Astrocyte of the spinal cord (primary cell): ENCODE measurements around the gene CENPT.
A peak's percentile ranks its signal among the peaks of the same experiment; 100 is the strongest.

Experiments
- DNase-seq: peaks from one replicate; pipeline ENCODE4 v3.0.0; 2011; ENCODE audit warnings: low read depth, low spot score
- H3K4me3 ChIP-seq: 2 replicates; pipeline ENCODE4 v1.5.1; 2011; ENCODE audit warnings: low read depth, mild to moderate bottlenecking, low read length, moderate library complexity
- in situ Hi-C: cut with HindIII; loops from 2 replicates; pipeline ENCODE4 v1.10.0; 2017; ENCODE audit warnings: low sequenced_read_pairs
- TF ChIP-seq, protein P1 (sequence below): IDR thresholded peaks from 2 replicates; pipeline ENCODE4 v1.5.1; 2012; ENCODE audit warnings: low read depth, mild to moderate bottlenecking, low read length, inconsistent platforms

CENPT gene

DNA sequence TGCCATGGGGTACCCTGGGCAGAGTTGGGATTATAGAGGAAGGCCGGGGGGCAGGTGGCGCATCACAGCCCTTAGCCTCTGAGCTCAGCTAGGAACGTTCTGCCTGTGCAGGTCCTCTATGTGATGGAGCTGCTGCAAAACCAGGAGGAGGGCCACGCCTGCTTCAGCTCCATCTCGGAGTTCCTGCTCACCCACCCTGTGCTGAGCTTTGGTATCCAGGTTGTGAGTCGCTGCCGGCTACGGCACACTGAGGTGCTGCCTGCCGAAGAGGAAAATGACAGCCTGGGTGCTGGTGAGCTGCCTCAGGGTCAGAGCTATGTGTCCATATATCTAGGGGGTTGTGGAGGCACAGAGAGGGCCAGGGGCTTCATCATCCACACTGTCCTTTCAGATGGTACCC, 31.4 kb upstream of the CENPT start:
- in situ Hi-C loops, result no loop called here
- TF ChIP-seq, protein P1, sequence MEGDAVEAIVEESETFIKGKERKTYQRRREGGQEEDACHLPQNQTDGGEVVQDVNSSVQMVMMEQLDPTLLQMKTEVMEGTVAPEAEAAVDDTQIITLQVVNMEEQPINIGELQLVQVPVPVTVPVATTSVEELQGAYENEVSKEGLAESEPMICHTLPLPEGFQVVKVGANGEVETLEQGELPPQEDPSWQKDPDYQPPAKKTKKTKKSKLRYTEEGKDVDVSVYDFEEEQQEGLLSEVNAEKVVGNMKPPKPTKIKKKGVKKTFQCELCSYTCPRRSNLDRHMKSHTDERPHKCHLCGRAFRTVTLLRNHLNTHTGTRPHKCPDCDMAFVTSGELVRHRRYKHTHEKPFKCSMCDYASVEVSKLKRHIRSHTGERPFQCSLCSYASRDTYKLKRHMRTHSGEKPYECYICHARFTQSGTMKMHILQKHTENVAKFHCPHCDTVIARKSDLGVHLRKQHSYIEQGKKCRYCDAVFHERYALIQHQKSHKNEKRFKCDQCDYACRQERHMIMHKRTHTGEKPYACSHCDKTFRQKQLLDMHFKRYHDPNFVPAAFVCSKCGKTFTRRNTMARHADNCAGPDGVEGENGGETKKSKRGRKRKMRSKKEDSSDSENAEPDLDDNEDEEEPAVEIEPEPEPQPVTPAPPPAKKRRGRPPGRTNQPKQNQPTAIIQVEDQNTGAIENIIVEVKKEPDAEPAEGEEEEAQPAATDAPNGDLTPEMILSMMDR, result no peak
- no peak overlapping the region for H3K4me3 ChIP-seq
- DNase-seq, result no peak

DNA sequence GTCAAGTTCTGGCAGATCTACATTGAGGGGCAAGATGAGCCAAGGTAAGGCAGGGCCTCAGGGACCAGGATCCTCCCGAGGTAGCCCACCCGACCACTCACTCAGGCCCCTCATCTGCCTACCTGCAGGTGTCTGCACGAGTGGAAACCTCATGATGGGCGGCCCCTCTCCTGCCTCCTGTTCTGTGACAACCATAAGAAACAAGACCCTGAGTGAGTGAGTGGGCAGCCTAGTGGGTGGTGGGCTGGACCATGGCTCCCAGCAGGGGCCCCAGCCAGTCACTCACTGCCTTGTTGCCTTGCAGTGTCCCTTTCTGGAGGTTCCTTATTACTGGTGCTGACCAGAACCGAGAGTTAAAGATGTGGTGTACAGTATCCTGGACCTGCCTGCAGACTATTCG, 30.7 kb upstream of the CENPT start:
- H3K4me3 ChIP-seq, result no peak overlapping the region
- in situ Hi-C loops, result no loop called here
- no peak for DNase-seq
- TF ChIP-seq, protein P1, result no peak

GRCh38 chr16:67877064-67877463, 29.6 kb upstream of the CENPT start:
- TF ChIP-seq, protein P1, result no peak
- no peak overlapping the region for H3K4me3 ChIP-seq
- in situ Hi-C loops, result no loop called here
- no peak for DNase-seq

DNA sequence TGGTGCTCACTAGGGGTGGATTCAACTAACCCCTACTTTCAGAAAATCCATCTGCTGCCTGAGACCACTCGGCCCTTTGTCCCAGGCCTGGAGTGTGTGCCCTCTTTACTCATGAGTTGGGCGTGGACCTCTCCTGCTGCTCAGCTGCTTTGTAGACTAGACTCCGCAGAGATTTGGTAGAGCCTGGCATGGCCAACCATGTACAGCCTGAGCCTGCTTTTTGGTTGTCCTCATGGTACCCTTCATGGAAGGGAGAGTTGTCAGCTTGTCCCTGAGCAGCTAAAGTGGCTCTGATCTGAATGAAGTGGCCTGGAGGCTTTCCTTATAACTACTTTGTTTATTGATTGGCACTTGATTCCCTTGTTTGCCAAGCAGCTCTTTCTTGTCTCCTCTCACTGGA, 26.9 kb upstream of the CENPT start:
- DNase-seq, result no peak
- H3K4me3 ChIP-seq, result peak overlapping the region; percentile 93
- TF ChIP-seq, protein P1, result no peak
- in situ Hi-C loops, result no loop called here

GRCh38 chr16:67873435-67874370, 26.2 kb upstream of the CENPT start:
- DNase-seq, result no peak
- H3K4me3 ChIP-seq, result peak overlapping the region; percentile 93
- in situ Hi-C loops, result no loop called here
- TF ChIP-seq, protein P1, result no peak

- peak within 1 kb of the TSS; percentile 93 for H3K4me3 ChIP-seq
- TF ChIP-seq, protein P1, result no peak
- peak; percentile 77 for DNase-seq
- in situ Hi-C loops, result no loop called here
Observed at GRCh38 chr16:67872631-67873434, 25.3 kb upstream of the CENPT start, which contains the start of gene EDC4. EDC4 (plus strand) TSS chr16:67873052; CDS start chr16:67873262, 210 bp downstream.
